Hepatocyte (in vitro differentiated cells): ENCODE measurements around the gene APOE. TPM values are rescaled to one million over a fixed set of nuclear protein-coding genes. Genes with fewer than 3 reads are reported as not detected.

Experiments
- DNase-seq: peaks from one replicate; pipeline ENCODE4 v3.0.0-alpha.2; 2016; ENCODE audit warnings: low spot score
- H2AFZ ChIP-seq: fragments of 200-600 bp; sonication (generic); 2 replicates; pipeline ENCODE4 v1.6.0; 2016; ENCODE audit warnings: antibody characterized with exemption, mild to moderate bottlenecking
- H3K27ac ChIP-seq: fragments of 200-600 bp; sonication (generic); 2 replicates; pipeline ENCODE4 v1.5.1; 2016; ENCODE audit warnings: mild to moderate bottlenecking
- H3K27me3 ChIP-seq: fragments of 200-600 bp; sonication (generic); 2 replicates; pipeline ENCODE4 v1.6.1; 2016
- H3K36me3 ChIP-seq: fragments of 200-600 bp; sonication (generic); replicated peaks from 2 replicates; pipeline ENCODE4 v1.5.1; 2016; ENCODE audit warnings: low read depth; ENCODE audit not compliant: insufficient read depth
- H3K4me1 ChIP-seq: fragments of 200-600 bp; sonication (generic); 2 replicates; pipeline ENCODE4 v1.5.1; 2016; ENCODE audit warnings: mild to moderate bottlenecking, moderate library complexity; ENCODE audit not compliant: insufficient read depth
- H3K4me2 ChIP-seq: fragments of 200-600 bp; sonication (generic); 2 replicates; pipeline ENCODE4 v1.6.0; 2016
- H3K4me3 ChIP-seq: fragments of 200-600 bp; sonication (generic); 2 replicates; pipeline ENCODE4 v1.5.1; 2016; ENCODE audit warnings: mild to moderate bottlenecking
- H3K79me2 ChIP-seq: fragments of 200-600 bp; sonication (generic); 2 replicates; pipeline ENCODE4 v1.6.0; 2017; ENCODE audit warnings: mild to moderate bottlenecking
- H3K9me2 ChIP-seq: fragments of 200-600 bp; sonication (generic); replicated peaks from 2 replicates; pipeline ENCODE4 v1.6.0; 2017; ENCODE audit warnings: mild to moderate bottlenecking; ENCODE audit not compliant: insufficient read depth
- H3K9me3 ChIP-seq: fragments of 200-600 bp; sonication (generic); 2 replicates; pipeline ENCODE4 v1.5.1; 2016; ENCODE audit warnings: low read depth, mild to moderate bottlenecking
- H4K20me1 ChIP-seq: fragments of 200-600 bp; sonication (generic); 2 replicates; pipeline ENCODE4 v1.6.0; 2016; ENCODE audit warnings: mild to moderate bottlenecking; ENCODE audit not compliant: insufficient read depth, poor library complexity, severe bottlenecking
- CTCF ChIP-seq: fragments of 200-600 bp; sonication (generic); IDR thresholded peaks from 2 replicates; pipeline ENCODE4 v1.5.1; 2016; ENCODE audit warnings: antibody characterized with exemption, mild to moderate bottlenecking; ENCODE audit not compliant: poor library complexity
- EZH2 ChIP-seq: fragments of 200-600 bp; sonication (generic); IDR thresholded peaks from 2 replicates; pipeline ENCODE4 v1.6.1; 2016; ENCODE audit warnings: antibody characterized with exemption, mild to moderate bottlenecking, borderline replicate concordance
- EZH2phosphoT487 ChIP-seq: fragments of 200-600 bp; sonication (generic); IDR thresholded peaks from one replicate; pipeline ENCODE4 v1.6.1; 2018; ENCODE audit warnings: antibody characterized with exemption, mild to moderate bottlenecking, low read depth, moderate library complexity; ENCODE audit not compliant: unreplicated experiment, severe bottlenecking
- WGBS: methylation state at CpG from one replicate; pipeline ENCODE4 v1.1.6; 2016; ENCODE audit warnings: low lambda C conversion rate; ENCODE audit errors: missing lambda C conversion rate; 5-methylcytosine and 5-hydroxymethylcytosine counted together
- polyA plus RNA-seq: library from polyadenylated mRNA; unstranded; fragments of >200 nt; fragmentation: Nextera tagmentation; extraction: Ambion mirVana; gene quantifications from 2 replicates; pipeline ENCODE4 v1.2.1, GENCODE V29; 2016
- total RNA-seq: library from RNA; depleted of rRNA; stranded (reverse); fragments of >200 nt; gene quantifications from 2 replicates; pipeline ENCODE4 v1.2.3, GENCODE V29; 2014

The APOE gene
- total and polyA plus RNA-seq, 2 experiments from 2014 or later = 3,946 to 4,019 TPM

GRCh38 chr19:44897835-44898234, 7.8 kb upstream of the APOE start:
- no peak overlapping the region for H2AFZ ChIP-seq
- no peaks in the 10 kb centered on the region for H3K27me3 ChIP-seq
- H3K9me3 ChIP-seq = no peaks in the 10 kb centered on the region
- no peaks in the 10 kb centered on the region for H3K9me2 ChIP-seq
- no peak overlapping the region for H3K4me3 ChIP-seq
- DNase-seq = no peak
- no peak overlapping the region for H3K4me2 ChIP-seq
- H3K79me2 ChIP-seq = peaks cover 6% of the 10 kb centered on the region
- no peak for TF ChIP-seq EZH2
- TF ChIP-seq EZH2phosphoT487 = no peak
- TF ChIP-seq CTCF = no peak
- H3K27ac ChIP-seq = no peak overlapping the region
- WGBS = 98% methylated on average over 8 of the region's 8 CpGs
- no peaks in the 10 kb centered on the region for H3K4me1 ChIP-seq
- no peaks in the 10 kb centered on the region for H3K36me3 ChIP-seq
- H4K20me1 ChIP-seq = no peaks in the 10 kb centered on the region

- Histone ChIP-seq H3K27ac (no peak overlapping the region), H3K9me3 (no peaks in the 10 kb centered on the region), H3K36me3 (no peaks in the 10 kb centered on the region), H3K4me2 (no peak overlapping the region), H2AFZ (no peak overlapping the region), H3K4me1 (peaks cover 18% of the 10 kb centered on the region), H3K79me2 (no peaks in the 10 kb centered on the region), H3K9me2 (no peaks in the 10 kb centered on the region), H3K27me3 (no peaks in the 10 kb centered on the region), H3K4me3 (no peak overlapping the region), H4K20me1 (no peaks in the 10 kb centered on the region)
- peak; percentile 7 for DNase-seq
- no peak for TF ChIP-seq EZH2
- TF ChIP-seq EZH2phosphoT487 = no peak
- TF ChIP-seq CTCF = no peak
- 97% methylated on average over 19 of the region's 19 CpGs for whole genome bisulfite sequencing
Observed at GRCh38 chr19:44900328-44901244, 5.0 kb upstream of the APOE start.

GRCh38 chr19:44903216-44903601, 2.4 kb upstream of the APOE start:
- Histone ChIP-seq H3K4me3 (no peak overlapping the region), H3K27ac (no peak overlapping the region), H3K27me3 (no peaks in the 10 kb centered on the region), H3K9me3 (no peaks in the 10 kb centered on the region), H4K20me1 (peaks cover 6% of the 10 kb centered on the region), H3K9me2 (no peaks in the 10 kb centered on the region), H3K4me2 (no peak overlapping the region), H2AFZ (no peak overlapping the region), H3K4me1 (peaks cover 27% of the 10 kb centered on the region), H3K79me2 (peaks cover 3% of the 10 kb centered on the region), H3K36me3 (no peaks in the 10 kb centered on the region)
- TF ChIP-seq EZH2phosphoT487 (no peak), CTCF (no peak), EZH2 (no peak)
- peak; percentile 3 for DNase-seq
- WGBS = 78% methylated on average over 5 of the region's 15 CpGs
